Stimulated activated CD8-positive, alpha-beta memory T cell treated with anti-CD3 and anti-CD28 coated beads, Interleukin-4, amount 100 ng/mL, for 1 hour (primary cell): ENCODE measurements around the gene PIAS1.

Experiments
- DNase-seq, 2 donors: peaks; one replicate each; pipeline ENCODE4 v3.0.0-alpha.2; 2020; ENCODE audit warnings: low read depth in 2 of 2, low spot score in 1 of 2

PIAS1 gene

GRCh38 chr15:68176601-68177000, 122.5 kb downstream of the PIAS1 start:
- no peak for DNase-seq

- DNase-seq: no peak
These were observed 123.6 kb downstream of the PIAS1 start for GRCh38 chr15:68177742-68178141.

GRCh38 chr15:68183616-68184315, 129.7 kb downstream of the PIAS1 start:
- DNase-seq: no peak

- no peak for DNase-seq
These were observed 130.7 kb downstream of the PIAS1 start for GRCh38 chr15:68184616-68185480.

GRCh38 chr15:68186671-68187397, 132.7 kb downstream of the PIAS1 start:
- no peak for DNase-seq

- no peak for DNase-seq
These were observed 133.4 kb downstream of the PIAS1 start for GRCh38 chr15:68187559-68187958.

GRCh38 chr15:68188647-68189046, 134.5 kb downstream of the PIAS1 start:
- no peak for DNase-seq

GRCh38 chr15:68190048-68190447, 135.9 kb downstream of the PIAS1 start:
- DNase-seq: no peak

GRCh38 chr15:68191555-68191954, 137.4 kb downstream of the PIAS1 start:
- no peak for DNase-seq

- no peak for DNase-seq
These were observed 138.0 kb downstream of the PIAS1 start for GRCh38 chr15:68192117-68192516.

- DNase-seq: no peak
These were observed 138.8 kb downstream of the PIAS1 start for GRCh38 chr15:68192804-68193486.

GRCh38 chr15:68195336-68196112, 141.4 kb downstream of the PIAS1 start:
- no peak for DNase-seq

- no peak for DNase-seq
These were observed 142.5 kb downstream of the PIAS1 start for GRCh38 chr15:68196445-68197169.

- DNase-seq: no peak
These were observed 143.0 kb downstream of the PIAS1 start for GRCh38 chr15:68197170-68197492.

GRCh38 chr15:68197661-68198437, 143.7 kb downstream of the PIAS1 start:
- DNase-seq: no peak

GRCh38 chr15:68199340-68199739, 145.2 kb downstream of the PIAS1 start:
- no peak for DNase-seq

- DNase-seq: no peak
These were observed 146.1 kb downstream of the PIAS1 start for GRCh38 chr15:68200016-68200861.

GRCh38 chr15:68201153-68201878, 147.2 kb downstream of the PIAS1 start:
- DNase-seq: no peak
